ENCODE data around the gene WT1.

Gene WT1

DNA sequence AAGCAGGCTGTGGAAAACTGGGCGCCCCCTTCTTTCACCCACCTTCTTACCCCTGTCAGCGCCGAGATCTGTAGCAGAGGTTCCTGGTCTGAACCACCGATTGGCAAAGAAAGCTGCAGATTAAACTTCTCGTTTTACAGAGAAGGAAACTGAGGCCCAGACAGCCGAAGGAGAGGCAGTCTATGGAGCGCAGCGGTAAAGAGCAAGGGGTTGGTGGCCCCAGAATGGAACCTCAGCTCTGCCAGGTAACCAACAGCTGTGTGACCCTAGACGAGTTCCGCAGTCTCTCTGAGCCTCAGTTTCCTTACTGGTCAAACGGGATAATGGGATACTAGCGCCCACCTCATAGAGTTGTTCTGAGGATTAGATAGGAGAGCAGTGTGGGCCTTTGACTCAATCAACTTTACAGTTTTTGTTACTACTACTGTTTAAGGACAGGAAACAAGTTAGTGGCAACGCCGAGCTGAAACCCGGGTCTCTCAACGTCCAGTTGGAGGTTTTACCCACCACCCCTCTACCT lies 3.1 kb upstream of the WT1 start:
- Histone ChIP-seq H3K36me3 (ENCODE audit: control insufficient read depth in 2 of 2, insufficient read depth in 2 of 2, low read length in 2 of 2) (no peaks in the 10 kb centered on the region), H3K9ac (ENCODE audit: low read length in 2 of 2) (no peak overlapping the region), H3K4me3 (ENCODE audit: low read length in 2 of 2) (no peak overlapping the region), H3K9me3 (ENCODE audit: control insufficient read depth in 2 of 2, low read length in 2 of 2) (no peaks in the 10 kb centered on the region), H3K27ac (ENCODE audit: low read length) (no peak overlapping the region), H3K4me1 (ENCODE audit: control insufficient read depth, insufficient read depth, low read length) (peaks cover 22% of the 10 kb centered on the region), H3K27me3 (ENCODE audit: control insufficient read depth in 1 of 2, insufficient read depth in 2 of 2, low read length in 2 of 2) (peaks cover 61 to 94% of the 10 kb centered on the region in 2 donors)

DNA sequence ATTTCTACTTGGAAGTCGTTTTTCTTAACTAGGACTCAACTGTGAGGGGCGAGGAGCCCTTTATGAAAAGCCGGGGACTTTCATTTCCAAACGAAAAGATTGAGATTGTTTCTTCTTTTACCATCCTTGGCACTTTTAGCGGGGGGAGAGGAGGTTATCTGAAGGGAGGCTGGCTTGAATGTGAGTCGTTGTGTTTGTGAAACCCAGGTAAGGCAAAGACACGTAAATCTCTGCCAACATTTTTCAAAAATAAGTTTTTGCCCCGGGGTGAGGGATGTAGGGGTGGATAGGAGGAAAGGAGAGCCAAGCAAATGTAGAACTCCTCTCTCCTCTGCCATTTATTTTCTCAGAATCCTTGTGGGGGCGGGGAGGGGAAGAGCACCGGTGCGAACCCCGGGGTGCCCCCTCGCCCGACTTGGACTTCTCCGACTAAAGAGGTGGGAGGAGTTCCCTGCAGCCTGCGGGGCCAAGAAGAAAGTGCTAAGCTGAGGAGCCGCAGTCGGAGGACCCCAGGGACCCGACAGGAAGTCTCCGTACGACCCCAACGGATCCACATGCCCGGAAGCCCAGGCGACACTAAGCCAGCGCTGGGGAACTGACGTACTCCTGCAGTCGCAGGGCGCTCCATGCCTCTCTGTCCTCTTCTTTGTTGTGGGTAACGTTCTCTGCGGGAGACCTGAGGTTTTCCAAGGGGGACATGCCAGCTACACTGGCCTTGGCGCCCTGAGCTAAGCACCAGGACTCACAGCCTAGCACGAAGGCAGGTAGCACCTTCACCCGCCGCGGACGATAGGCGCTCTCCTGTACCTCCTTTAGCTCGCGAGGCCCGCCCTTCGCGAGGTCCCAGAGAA lies 2.4 kb upstream of the WT1 start:
- Histone ChIP-seq H3K27me3 (ENCODE audit: control insufficient read depth in 1 of 2, insufficient read depth in 2 of 2, low read length in 2 of 2) (peaks cover 68 to 93% of the 10 kb centered on the region in 2 donors), H3K9me3 (ENCODE audit: control insufficient read depth in 2 of 2, low read length in 2 of 2) (no peaks in the 10 kb centered on the region), H3K4me3 (ENCODE audit: low read length in 2 of 2) (no peak overlapping the region), H3K27ac (ENCODE audit: low read length) (no peak overlapping the region), H3K4me1 (ENCODE audit: control insufficient read depth, insufficient read depth, low read length) (peaks cover 22% of the 10 kb centered on the region), H3K9ac (ENCODE audit: low read length in 2 of 2) (no peak overlapping the region), H3K36me3 (ENCODE audit: control insufficient read depth in 2 of 2, insufficient read depth in 2 of 2, low read length in 2 of 2) (no peaks in the 10 kb centered on the region)

DNA sequence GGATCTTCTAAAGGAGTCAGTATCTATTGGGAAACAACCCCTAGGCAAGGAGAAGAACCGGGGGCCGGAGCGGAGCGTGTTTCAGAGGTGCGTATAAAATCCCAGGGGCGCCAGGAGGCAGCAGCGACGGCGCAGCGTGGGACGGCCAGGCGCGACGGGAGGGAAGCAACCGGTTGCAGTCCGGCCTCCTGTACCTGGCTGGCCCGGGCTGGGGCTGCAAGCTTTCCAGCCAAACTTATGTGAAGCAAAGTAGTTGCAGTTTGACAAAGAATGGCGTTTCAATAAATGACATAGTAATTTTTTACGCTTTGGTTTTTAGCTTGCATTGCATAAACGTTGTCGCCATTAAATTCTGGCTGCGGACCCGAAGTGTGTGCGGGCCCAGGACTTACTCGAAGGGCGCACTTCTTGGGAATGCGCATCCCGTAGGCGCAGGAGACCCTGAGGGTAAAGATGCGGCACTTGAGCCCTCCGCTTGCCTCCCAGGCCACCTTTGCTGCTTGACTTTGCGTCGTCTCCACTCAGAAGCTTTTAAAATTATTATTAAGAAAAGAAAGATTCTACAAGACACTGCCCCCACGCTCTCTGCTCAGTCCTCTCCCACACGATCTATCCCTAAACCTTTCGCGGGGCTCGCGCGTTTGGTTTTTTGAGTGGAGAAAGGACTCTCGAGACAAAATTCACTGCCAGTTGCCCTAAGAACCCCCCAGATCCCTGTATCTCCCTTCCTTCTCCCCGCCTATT lies 1.6 kb upstream of the WT1 start:
- Histone ChIP-seq H3K4me1 (ENCODE audit: control insufficient read depth, insufficient read depth, low read length) (peaks cover 22% of the 10 kb centered on the region), H3K27me3 (ENCODE audit: control insufficient read depth in 1 of 2, insufficient read depth in 2 of 2, low read length in 2 of 2) (peaks cover 71 to 94% of the 10 kb centered on the region in 2 donors), H3K9me3 (ENCODE audit: control insufficient read depth in 2 of 2, low read length in 2 of 2) (no peaks in the 10 kb centered on the region), H3K9ac (ENCODE audit: low read length in 2 of 2) (no peak overlapping the region), H3K36me3 (ENCODE audit: control insufficient read depth in 2 of 2, insufficient read depth in 2 of 2, low read length in 2 of 2) (no peaks in the 10 kb centered on the region), H3K27ac (ENCODE audit: low read length) (no peak overlapping the region), H3K4me3 (ENCODE audit: low read length in 2 of 2) (peak overlapping the region in 1 of 2 donors; percentile 15)

DNA sequence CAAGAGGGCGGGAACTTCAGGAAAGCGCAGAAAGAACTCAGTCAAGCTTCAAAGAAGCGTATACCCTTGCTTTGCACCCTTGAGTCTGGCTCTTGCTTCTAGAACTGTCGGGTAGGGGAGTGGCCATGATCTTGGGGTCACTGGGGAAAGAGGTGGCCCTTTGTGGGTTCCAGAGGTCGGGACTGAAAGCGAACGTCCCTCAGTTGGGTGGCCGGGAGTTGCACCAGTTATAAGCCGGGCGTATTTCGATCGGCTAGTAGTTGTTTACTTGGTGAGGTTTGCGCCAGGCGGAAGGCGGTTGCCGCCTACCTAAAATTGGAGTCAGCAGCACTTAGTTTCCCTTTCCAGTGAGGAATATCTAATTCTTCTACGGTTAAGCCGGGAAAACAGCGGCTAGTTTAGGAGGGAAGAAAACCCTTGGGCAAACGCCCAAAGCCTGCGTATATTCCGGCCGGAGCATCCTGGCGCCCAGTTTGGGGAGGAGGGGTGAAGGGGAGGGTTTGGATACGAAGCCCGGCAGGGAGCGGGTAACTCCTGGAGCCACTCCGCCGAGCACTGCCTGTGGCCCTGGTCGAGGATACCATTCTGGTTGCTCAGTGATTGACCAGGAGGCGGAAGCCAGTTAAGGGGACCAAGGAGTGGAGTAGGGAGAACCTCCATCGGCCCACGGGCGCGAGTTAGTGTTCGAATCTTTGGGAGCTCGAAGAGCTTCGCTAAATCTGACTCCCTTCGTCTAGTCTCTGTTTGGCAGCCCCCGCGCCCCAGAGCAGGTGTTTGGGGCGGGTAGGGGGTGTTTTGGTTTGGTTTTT lies 807 bp upstream of the WT1 start:
- no peak overlapping the region for H3K27ac ChIP-seq (ENCODE audit: low read length)
- H3K9ac ChIP-seq (ENCODE audit: low read length in 2 of 2): no peak overlapping the region
- H3K9me3 ChIP-seq (ENCODE audit: control insufficient read depth in 2 of 2, low read length in 2 of 2): no peaks in the 10 kb centered on the region
- no peaks in the 10 kb centered on the region for H3K36me3 ChIP-seq (ENCODE audit: control insufficient read depth in 2 of 2, insufficient read depth in 2 of 2, low read length in 2 of 2)
- H3K27me3 ChIP-seq (ENCODE audit: control insufficient read depth in 1 of 2, insufficient read depth in 2 of 2, low read length in 2 of 2): peaks cover 71 to 94% of the 10 kb centered on the region in 2 donors
- peak overlapping the region in 1 of 2 donors; percentile 22 for H3K4me3 ChIP-seq (ENCODE audit: low read length in 2 of 2)
- peaks cover 22% of the 10 kb centered on the region for H3K4me1 ChIP-seq (ENCODE audit: control insufficient read depth, insufficient read depth, low read length)

DNA sequence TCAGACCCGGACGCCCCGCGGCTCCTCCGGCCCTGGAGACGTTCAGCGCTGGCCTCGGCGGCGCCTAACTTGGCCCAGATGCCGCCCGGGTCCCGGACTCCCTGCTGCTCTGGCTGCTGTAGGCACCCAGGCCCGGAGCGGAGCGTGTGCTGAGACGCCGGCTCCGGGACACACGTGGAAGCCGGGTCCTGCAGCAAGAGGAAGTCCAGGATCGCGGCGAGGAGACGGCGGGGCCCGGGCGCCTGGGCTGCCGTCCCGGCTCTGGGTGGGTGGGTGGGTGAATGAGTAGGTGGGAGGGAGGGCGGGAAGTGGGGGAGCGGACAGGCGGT lies 223 bp downstream of the WT1 start:
- no peak overlapping the region for H3K4me3 ChIP-seq (ENCODE audit: low read length in 2 of 2)
- peaks cover 73 to 93% of the 10 kb centered on the region in 2 donors for H3K27me3 ChIP-seq (ENCODE audit: control insufficient read depth in 1 of 2, insufficient read depth in 2 of 2, low read length in 2 of 2)
- H3K4me1 ChIP-seq (ENCODE audit: control insufficient read depth, insufficient read depth, low read length): peaks cover 22% of the 10 kb centered on the region
- H3K36me3 ChIP-seq (ENCODE audit: control insufficient read depth in 2 of 2, insufficient read depth in 2 of 2, low read length in 2 of 2): no peaks in the 10 kb centered on the region
- H3K27ac ChIP-seq (ENCODE audit: low read length): no peak overlapping the region
- H3K9ac ChIP-seq (ENCODE audit: low read length in 2 of 2): no peak overlapping the region
- no peaks in the 10 kb centered on the region for H3K9me3 ChIP-seq (ENCODE audit: control insufficient read depth in 2 of 2, low read length in 2 of 2)

DNA sequence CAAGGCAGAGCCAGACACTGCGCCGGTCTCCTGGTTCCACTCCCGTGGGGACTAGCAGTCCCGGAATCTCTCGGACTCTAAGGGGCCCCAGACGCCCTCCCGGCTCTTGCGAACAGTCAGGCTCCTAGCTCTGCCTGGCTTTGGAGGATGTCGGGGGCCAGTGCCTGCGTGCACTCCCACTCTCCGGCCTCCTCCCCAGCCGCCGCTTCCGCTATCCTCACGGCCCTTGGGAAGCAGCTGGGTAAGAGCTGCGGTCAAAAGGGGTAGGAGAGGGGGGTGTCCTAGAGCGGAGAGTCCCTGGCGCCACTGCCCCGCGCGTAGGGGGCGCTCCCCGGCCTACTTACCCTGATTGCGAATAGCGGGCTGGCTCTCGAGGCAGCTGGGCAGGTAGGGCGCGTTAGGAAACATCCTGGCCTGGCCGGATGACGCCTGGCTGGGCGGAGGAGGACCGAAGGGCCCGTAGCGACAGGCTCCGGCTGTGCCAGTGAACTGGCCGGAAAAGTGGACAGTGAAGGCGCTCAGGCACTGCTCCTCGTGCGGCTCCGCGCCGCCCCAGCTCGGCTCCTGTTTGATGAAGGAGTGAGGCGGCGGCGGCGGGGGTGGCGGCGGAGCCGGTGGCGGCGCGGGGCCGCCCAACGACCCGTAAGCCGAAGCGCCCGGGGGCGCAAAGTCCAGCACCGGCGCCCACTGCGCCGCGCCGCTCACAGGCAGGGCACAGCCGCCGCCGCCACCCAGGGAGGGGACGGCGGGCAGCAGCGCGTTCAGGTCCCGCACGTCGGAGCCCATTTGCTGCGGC lies 785 bp downstream of the WT1 start:
- Histone ChIP-seq H3K4me1 (ENCODE audit: control insufficient read depth, insufficient read depth, low read length) (peaks cover 22% of the 10 kb centered on the region), H3K36me3 (ENCODE audit: control insufficient read depth in 2 of 2, insufficient read depth in 2 of 2, low read length in 2 of 2) (no peaks in the 10 kb centered on the region), H3K9ac (ENCODE audit: low read length in 2 of 2) (no peak overlapping the region), H3K4me3 (ENCODE audit: low read length in 2 of 2) (peak overlapping the region in 1 of 2 donors; percentile 64), H3K27ac (ENCODE audit: low read length) (no peak overlapping the region), H3K9me3 (ENCODE audit: control insufficient read depth in 2 of 2, low read length in 2 of 2) (no peaks in the 10 kb centered on the region), H3K27me3 (ENCODE audit: control insufficient read depth in 1 of 2, insufficient read depth in 2 of 2, low read length in 2 of 2) (peaks cover 77 to 93% of the 10 kb centered on the region in 2 donors)

DNA sequence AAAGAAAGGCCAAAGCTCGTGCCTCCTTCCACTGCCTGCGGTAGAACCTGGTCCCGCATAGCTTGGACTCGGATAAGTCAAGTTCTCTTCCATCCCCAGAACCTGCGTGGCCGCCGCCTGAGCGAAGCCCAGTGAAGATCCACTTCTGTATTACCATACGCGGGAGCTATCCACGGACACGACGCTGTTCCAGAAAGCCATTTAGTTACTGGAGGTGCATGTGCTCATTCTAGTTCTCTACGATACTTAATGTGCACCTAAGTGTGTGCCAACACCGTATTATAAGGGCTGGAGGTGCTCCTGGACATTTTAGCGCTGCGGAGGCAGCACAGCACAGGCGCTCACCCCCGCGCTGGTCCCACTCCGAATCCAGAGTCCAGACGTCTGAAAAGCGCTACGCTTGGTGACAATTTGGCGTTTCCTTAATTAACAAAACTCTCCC lies 1.4 kb downstream of the WT1 start:
- H3K27me3 ChIP-seq (ENCODE audit: control insufficient read depth in 1 of 2, insufficient read depth in 2 of 2, low read length in 2 of 2): peaks cover 78 to 93% of the 10 kb centered on the region in 2 donors
- peak overlapping the region; percentile 58 to 64 for H3K4me3 ChIP-seq (ENCODE audit: low read length in 2 of 2)
- H3K9me3 ChIP-seq (ENCODE audit: control insufficient read depth in 2 of 2, low read length in 2 of 2): no peaks in the 10 kb centered on the region
- H3K9ac ChIP-seq (ENCODE audit: low read length in 2 of 2): no peak overlapping the region
- no peak overlapping the region for H3K27ac ChIP-seq (ENCODE audit: low read length)
- H3K4me1 ChIP-seq (ENCODE audit: control insufficient read depth, insufficient read depth, low read length): peaks cover 19% of the 10 kb centered on the region
- no peaks in the 10 kb centered on the region for H3K36me3 ChIP-seq (ENCODE audit: control insufficient read depth in 2 of 2, insufficient read depth in 2 of 2, low read length in 2 of 2)

DNA sequence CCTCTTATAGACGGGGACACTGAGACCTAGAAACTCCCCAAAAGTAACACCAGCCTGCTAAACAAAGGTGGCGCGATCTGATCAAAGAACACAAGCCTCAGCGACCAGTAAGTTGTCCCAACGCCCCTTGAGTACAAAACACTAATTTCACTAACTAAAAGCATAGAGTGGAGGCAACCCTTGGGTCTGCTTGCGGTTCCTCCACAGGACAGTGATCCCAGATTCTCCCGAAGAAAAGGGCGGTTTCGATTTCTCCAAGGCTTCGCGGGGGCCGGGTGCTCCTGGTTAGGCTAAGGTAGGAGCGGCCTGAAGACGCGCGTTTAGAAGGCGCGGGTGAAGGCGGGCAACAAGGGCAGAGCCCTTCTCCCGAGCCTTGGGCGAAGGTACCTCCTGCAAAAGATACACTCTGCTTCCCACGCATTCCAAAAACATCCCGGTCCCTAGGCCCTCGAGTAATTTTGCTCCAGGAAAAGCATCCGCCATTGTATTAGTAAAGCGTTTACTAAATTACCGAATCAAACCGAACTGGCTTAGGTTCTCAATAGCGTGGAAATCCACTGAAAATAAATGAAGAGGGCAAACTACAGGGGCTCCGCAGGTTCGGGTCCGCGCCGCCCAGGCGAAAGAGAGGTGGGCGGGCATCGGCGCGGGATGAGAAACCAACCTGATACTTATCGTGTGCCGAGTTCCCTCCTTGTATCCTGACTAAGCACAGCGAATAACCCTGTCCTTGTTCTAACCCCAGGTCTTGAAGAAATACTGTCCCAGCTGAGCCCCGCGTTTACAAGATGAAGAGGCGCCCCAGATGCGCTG lies 2.0 kb downstream of the WT1 start:
- H3K9me3 ChIP-seq (ENCODE audit: control insufficient read depth in 2 of 2, low read length in 2 of 2): no peaks in the 10 kb centered on the region
- peak overlapping the region; percentile 58 to 64 for H3K4me3 ChIP-seq (ENCODE audit: low read length in 2 of 2)
- H3K27me3 ChIP-seq (ENCODE audit: control insufficient read depth in 1 of 2, insufficient read depth in 2 of 2, low read length in 2 of 2): peaks cover 76 to 92% of the 10 kb centered on the region in 2 donors
- no peaks in the 10 kb centered on the region for H3K36me3 ChIP-seq (ENCODE audit: control insufficient read depth in 2 of 2, insufficient read depth in 2 of 2, low read length in 2 of 2)
- no peak overlapping the region for H3K27ac ChIP-seq (ENCODE audit: low read length)
- H3K9ac ChIP-seq (ENCODE audit: low read length in 2 of 2): no peak overlapping the region
- peaks cover 18% of the 10 kb centered on the region for H3K4me1 ChIP-seq (ENCODE audit: control insufficient read depth, insufficient read depth, low read length)

DNA sequence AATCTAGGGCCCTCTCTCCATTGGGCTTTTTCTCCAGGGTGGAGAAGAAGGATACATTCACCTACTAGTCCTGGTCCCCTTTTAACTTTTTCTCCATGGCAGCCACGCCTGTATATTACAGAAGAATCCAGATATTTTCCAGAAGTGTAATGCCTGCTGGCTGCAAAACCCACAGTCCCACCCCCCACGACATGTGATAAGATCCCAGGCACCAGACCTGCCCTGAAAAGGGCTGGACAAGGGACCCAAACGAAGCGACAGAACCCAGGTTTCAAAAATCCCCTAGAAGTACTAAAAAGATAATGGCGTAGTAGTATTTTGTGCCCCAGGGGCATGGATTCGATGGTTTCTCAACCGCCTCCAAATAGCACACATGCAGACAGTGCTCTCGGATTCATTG lies 2.8 kb downstream of the WT1 start:
- peak overlapping the region; percentile 58 to 64 for H3K4me3 ChIP-seq (ENCODE audit: low read length in 2 of 2)
- peaks cover 18% of the 10 kb centered on the region for H3K4me1 ChIP-seq (ENCODE audit: control insufficient read depth, insufficient read depth, low read length)
- H3K9ac ChIP-seq (ENCODE audit: low read length in 2 of 2): no peak overlapping the region
- peaks cover 74 to 92% of the 10 kb centered on the region in 2 donors for H3K27me3 ChIP-seq (ENCODE audit: control insufficient read depth in 1 of 2, insufficient read depth in 2 of 2, low read length in 2 of 2)
- H3K36me3 ChIP-seq (ENCODE audit: control insufficient read depth in 2 of 2, insufficient read depth in 2 of 2, low read length in 2 of 2): no peaks in the 10 kb centered on the region
- no peak overlapping the region for H3K27ac ChIP-seq (ENCODE audit: low read length)
- no peaks in the 10 kb centered on the region for H3K9me3 ChIP-seq (ENCODE audit: control insufficient read depth in 2 of 2, low read length in 2 of 2)
